COR-L47 (cell line): ENCODE data around the gene TSHZ2.

Experiments
- DNase-seq: peaks from one replicate; lab custom pipeline; 2025; lab: John Stamatoyannopoulos, UW

The TSHZ2 gene

GRCh38 chr20:53201588-53201987 is 229.4 kb downstream of the TSHZ2 start:
- DNase-seq = no peak

- DNase-seq = no peak
Observed at GRCh38 chr20:53202777-53203176, 230.6 kb downstream of the TSHZ2 start.

GRCh38 chr20:53205046-53205445 is 232.9 kb downstream of the TSHZ2 start:
- no peak for DNase-seq

GRCh38 chr20:53208110-53208832 is 236.1 kb downstream of the TSHZ2 start:
- DNase-seq = no peak

- DNase-seq = no peak
Observed at GRCh38 chr20:53210041-53210440, 237.9 kb downstream of the TSHZ2 start.

GRCh38 chr20:53210931-53211330 is 238.8 kb downstream of the TSHZ2 start:
- no peak for DNase-seq

GRCh38 chr20:53212018-53212417 is 239.9 kb downstream of the TSHZ2 start:
- no peak for DNase-seq

- no peak for DNase-seq
Observed at GRCh38 chr20:53214392-53214791, 242.2 kb downstream of the TSHZ2 start.

GRCh38 chr20:53215166-53215565 is 243.0 kb downstream of the TSHZ2 start:
- no peak for DNase-seq

GRCh38 chr20:53216478-53216855 is 244.3 kb downstream of the TSHZ2 start:
- DNase-seq = no peak

GRCh38 chr20:53216856-53217576 is 244.9 kb downstream of the TSHZ2 start:
- DNase-seq = peak; percentile 15

GRCh38 chr20:53220482-53221307 is 248.5 kb downstream of the TSHZ2 start:
- no peak for DNase-seq

GRCh38 chr20:53221731-53222130 is 249.6 kb downstream of the TSHZ2 start:
- no peak for DNase-seq

- no peak for DNase-seq
Observed at GRCh38 chr20:53222416-53222815, 250.3 kb downstream of the TSHZ2 start.

GRCh38 chr20:53222932-53223331 is 250.8 kb downstream of the TSHZ2 start:
- no peak for DNase-seq

- DNase-seq = no peak
Observed at GRCh38 chr20:53223626-53224172, 251.5 kb downstream of the TSHZ2 start.

GRCh38 chr20:53224851-53225250 is 252.7 kb downstream of the TSHZ2 start:
- no peak for DNase-seq

- DNase-seq = no peak
Observed at GRCh38 chr20:53226826-53227225, 254.7 kb downstream of the TSHZ2 start.

GRCh38 chr20:53227523-53227922 is 255.4 kb downstream of the TSHZ2 start:
- no peak for DNase-seq

GRCh38 chr20:53231061-53231460 is 258.9 kb downstream of the TSHZ2 start:
- DNase-seq = no peak

- DNase-seq = no peak
Observed at GRCh38 chr20:53237461-53237860, 265.3 kb downstream of the TSHZ2 start.

GRCh38 chr20:53238121-53238660 is 266.0 kb downstream of the TSHZ2 start:
- DNase-seq = no peak
